C4-2B (cell line): ENCODE measurements around the gene BPIFB6.

Source experiments
- CTCF ChIP-seq: fragments of 450-650 bp; conservative IDR thresholded peaks from 2 replicates; pipeline ENCODE4 v1.5.1; 2017; ENCODE audit warnings: mild to moderate bottlenecking
- ZFX ChIP-seq: fragments of 450-650 bp; IDR thresholded peaks from 2 replicates; pipeline ENCODE4 v1.6.1; 2017

- TF ChIP-seq CTCF, result no peak
- no peak for TF ChIP-seq ZFX
Measured at GRCh38 chr20:32986331-32986966, 45.0 kb upstream of the BPIFB6 start.
